GM21390 (cell line): ENCODE data around the gene E2F3.
"Not testable (repeated sequence)": the region's sequence is repeated elsewhere in the genome, so short reads cannot be mapped to it uniquely, and the experiment has no call there.

Experiments
- ATAC-seq: cut with Tn5 transposase; IDR thresholded peaks from one replicate; pipeline ENCODE4 v1.9.1; 2021; ENCODE audit not compliant: unreplicated experiment

The E2F3 gene

GRCh38 chr6:20464041-20464440 is 62.4 kb downstream of the E2F3 start:
- peak; percentile 7 for ATAC-seq

- ATAC-seq = no peak
Observed at GRCh38 chr6:20464847-20465246, 63.2 kb downstream of the E2F3 start.

DNA sequence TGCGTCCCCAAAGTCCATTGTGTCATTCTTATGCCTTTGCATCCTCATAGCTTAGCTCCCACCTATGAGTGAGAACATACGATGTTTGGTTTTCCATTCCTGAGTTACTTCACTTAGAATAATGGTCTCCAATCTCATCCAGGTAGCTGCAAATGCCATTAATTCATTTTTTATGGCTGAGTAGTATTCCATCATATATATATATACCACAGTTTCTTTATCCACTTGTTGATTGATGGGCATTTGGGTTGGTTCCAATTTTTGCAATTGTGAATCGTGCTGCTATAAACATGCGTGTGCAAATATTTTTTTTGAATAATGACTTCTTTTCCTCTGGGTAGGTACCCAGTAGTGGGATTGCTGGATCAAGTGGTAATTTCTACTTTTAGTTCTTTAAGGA is 63.9 kb downstream of the E2F3 start:
- ATAC-seq = not testable (repeated sequence)

- peak; percentile 54 for ATAC-seq
Observed at GRCh38 chr6:20467437-20467836, 65.8 kb downstream of the E2F3 start.

- ATAC-seq = no peak
Observed at GRCh38 chr6:20468209-20468608, 66.5 kb downstream of the E2F3 start.

GRCh38 chr6:20472748-20473147 is 71.1 kb downstream of the E2F3 start:
- no peak for ATAC-seq

DNA sequence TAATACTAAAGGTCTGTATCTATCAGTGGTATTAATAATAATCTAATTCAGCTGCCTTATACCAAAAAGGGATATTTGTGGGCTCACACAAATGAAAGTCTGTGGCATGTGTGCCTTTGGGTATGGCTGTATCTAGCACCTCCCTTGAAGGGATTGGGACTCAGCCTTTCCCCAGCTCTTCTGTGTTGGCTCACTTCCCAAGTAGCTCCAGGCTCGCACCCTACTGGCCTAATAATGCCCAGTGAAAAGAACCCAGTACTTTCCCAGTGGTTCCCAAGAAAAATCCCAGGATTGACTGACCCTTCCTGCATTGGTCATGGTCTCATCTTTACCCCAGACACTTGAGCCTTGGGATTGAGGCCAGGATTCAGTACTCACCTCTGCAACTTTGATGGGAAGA is 71.8 kb downstream of the E2F3 start:
- no peak for ATAC-seq

- ATAC-seq = no peak
Observed at GRCh38 chr6:20474874-20475542, 73.3 kb downstream of the E2F3 start.

DNA sequence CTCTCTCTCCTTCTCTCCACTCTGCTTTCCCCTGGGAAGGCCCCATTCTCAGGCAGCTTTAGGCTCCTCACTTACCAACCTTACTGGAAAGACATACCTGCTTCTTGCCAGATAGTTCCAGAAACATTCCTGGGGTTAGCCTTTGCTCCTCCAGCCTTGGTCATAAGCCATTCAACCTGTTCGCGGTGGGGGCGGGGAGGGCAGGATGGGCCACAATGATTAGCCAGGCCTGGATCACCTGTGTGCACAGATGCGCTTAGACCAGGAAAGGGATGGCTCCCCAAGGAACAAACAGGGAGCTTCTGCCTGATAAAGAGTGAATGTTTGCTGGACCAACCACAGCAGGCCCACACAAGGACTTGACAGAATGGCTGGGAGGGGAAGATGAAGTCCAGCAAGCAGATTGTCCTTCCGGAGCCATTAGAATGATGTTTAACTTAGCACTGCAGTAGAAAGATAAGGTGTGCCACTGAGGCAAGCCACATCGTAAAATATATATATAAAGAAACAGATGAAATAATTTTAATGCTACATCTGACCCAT is 74.9 kb downstream of the E2F3 start:
- ATAC-seq = no peak

- no peak for ATAC-seq
Observed at GRCh38 chr6:20477485-20477884, 75.8 kb downstream of the E2F3 start.

DNA sequence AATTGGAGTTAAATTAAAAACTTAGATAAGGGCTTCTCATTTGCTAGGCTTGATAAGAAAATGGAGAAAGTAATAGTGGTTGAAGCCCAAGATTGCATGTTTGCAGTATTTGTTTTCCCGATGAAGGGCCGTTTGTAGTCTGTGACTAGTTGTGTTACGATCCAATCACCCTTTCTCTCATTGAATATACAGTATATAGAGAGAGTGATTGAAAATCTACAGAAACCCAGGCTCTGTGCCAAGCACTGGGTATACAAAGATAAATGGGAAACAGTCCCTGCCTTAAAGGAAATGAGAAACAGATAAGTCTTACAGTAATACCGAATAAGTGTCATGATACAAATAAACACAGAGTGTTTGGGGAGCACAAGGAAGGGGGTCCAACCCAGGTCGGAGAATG is 77.4 kb downstream of the E2F3 start:
- no peak for ATAC-seq

- no peak for ATAC-seq
Observed at GRCh38 chr6:20479526-20479925, 77.8 kb downstream of the E2F3 start.

GRCh38 chr6:20481281-20481680 is 79.6 kb downstream of the E2F3 start:
- no peak for ATAC-seq

GRCh38 chr6:20483887-20484497 is 82.3 kb downstream of the E2F3 start:
- ATAC-seq = no peak

DNA sequence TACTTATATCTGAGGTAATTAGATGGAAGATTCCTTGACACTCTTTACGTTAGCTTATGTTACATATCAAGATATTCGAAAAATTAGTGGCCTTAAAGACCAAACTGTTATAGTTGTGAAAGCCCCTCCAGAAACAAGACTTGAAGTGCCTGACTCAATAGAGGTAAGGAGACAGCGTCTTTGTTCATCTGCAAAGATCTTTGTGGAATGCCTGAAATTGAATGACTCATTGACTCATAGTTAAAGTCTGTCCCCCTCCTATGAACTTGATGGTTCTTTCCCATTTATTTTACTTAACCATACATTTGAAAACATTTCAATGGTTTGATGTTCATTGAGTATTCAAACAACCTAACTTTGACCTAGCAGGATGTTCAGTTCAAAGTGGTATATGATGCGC is 85.0 kb downstream of the E2F3 start:
- ATAC-seq = no peak

DNA sequence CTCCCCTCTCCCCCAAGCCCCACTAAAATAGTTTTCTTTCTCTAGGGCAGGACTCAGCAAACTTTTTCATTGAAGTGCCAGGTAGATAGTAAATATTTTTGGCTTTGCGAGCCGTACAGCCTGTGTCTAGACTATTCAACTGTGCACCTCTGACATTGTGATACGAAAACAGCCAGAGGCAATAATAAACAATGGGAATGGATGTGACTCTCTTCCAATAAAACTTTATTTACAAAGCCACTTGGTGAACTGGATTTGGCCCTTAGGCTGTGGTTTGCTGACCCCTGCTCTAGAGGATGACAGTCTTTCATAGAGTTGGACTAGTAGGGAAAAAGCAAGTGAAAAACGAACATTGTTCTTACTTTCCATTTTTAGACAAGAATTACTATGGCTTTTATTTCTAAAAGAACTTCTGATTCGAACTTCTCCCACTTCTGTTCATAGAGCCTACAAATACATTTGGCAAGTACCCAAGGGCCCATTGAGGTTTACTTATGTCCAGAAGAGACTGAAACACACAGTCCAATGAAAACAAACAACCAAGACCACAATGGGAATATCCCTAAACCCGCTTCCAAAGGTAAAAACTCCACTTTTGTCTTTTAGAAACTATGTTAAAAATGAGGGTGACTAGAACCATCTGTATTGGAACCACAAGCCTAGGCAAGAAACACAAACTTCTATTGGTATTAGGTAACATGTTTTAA is 86.1 kb downstream of the E2F3 start:
- no peak for ATAC-seq

GRCh38 chr6:20490591-20490990 is 88.9 kb downstream of the E2F3 start:
- no peak for ATAC-seq

GRCh38 chr6:20492099-20492498 is 90.4 kb downstream of the E2F3 start:
- ATAC-seq = no peak

GRCh38 chr6:20497216-20498040 is 95.7 kb downstream of the E2F3 start:
- no peak for ATAC-seq

- ATAC-seq = no peak
Observed at GRCh38 chr6:20498041-20498385, 96.3 kb downstream of the E2F3 start.

- ATAC-seq = no peak
Observed at GRCh38 chr6:20509212-20509611, 107.5 kb downstream of the E2F3 start.
